Stimulated activated naive CD8-positive, alpha-beta T cell treated with anti-CD3 and anti-CD28 coated beads, Interleukin-15, Interleukin-2, amounts not matched to agents 100 U/mL and 50 U/mL, for 24 hours (primary cell): ENCODE measurements around the gene PDCL2.
"Not testable (repeated sequence)": the region's sequence is repeated elsewhere in the genome, so short reads cannot be mapped to it uniquely, and the experiment has no call there.

Source experiments
- ATAC-seq: fragments of 150-1000 bp; cut with Tn5 transposase; one replicate; pipeline ENCODE4 v1.10.0; 2021
- DNase-seq: peaks from one replicate; pipeline ENCODE4 v3.0.0; 2021

Gene PDCL2

GRCh38 chr4:55588160-55588559 lies 3.9 kb downstream of the PDCL2 start:
- no peak for DNase-seq
- ATAC-seq = no peak

GRCh38 chr4:55582773-55583172 lies 9.3 kb downstream of the PDCL2 start:
- DNase-seq, ATAC-seq: not testable (repeated sequence)

GRCh38 chr4:55578341-55579010 lies 13.6 kb downstream of the PDCL2 start:
- DNase-seq (no peak), ATAC-seq (no peak)

DNA sequence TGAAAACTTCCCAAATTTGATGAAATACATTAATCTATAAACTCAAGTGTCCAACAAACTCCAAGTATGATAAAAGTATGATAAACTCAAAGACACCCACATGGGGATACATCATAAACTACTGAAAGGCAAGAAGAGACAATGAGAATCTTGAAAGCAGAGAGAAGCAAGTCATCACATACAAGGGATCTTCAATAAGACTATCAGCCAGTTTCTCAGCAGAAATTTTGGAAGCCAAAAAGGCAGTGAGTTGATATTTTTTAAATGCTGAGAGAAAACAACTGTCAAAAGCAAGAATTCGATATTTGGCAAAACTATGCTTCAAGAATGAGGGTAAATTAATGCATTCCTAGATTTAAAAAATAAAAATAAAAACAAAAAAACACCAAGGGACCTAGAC lies 16.5 kb downstream of the PDCL2 start:
- no peak for DNase-seq
- no peak for ATAC-seq

DNA sequence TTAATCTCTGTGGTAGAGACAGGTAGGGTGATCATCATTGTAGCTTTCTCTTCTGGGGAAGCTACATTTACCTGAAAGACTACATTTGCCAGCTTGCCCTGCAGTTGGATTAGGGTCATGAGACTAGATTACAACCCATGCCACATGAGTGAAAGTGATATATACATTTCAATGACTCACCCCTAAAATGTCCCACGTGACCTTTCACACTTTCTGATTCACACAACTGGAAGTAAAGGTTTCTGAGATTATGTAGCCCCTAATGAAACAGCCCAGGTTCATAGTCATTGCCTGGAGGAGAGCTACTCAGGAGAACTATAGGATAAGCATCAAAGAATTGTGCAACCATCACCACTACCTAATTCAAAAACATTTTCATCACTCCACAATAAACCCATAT lies 17.8 kb downstream of the PDCL2 start:
- ATAC-seq (peak; percentile 92), DNase-seq (no peak)

- no peak for ATAC-seq
- DNase-seq = no peak
These were observed 20.2 kb downstream of the PDCL2 start for GRCh38 chr4:55571806-55572205.

DNA sequence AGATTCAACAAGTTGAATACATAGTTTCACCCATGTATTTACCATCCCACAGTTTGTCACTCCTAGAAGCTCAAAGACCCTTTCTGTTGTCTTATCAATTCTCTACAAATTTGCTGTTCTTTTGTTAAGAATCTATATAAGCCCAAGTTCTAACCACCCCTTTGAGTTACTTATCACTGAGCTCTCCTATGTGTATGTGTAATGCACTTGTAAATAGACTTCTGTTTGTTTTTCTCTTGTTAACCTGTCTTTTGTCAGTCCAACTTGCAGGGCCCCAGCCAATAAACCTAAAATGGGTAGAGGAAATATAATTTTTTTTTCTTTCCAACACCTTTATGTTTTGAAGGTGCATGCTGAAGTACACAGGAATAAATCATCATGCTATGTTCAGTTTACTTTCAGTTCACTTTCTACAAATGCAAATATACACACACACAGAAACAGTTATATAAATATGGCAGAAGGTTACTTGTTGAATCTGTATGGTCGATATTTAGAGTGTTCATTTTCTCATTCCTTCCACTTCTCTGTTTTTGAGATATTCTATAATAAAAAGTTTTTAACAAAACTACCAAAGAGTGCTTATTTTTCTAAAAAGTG lies 23.0 kb downstream of the PDCL2 start:
- ATAC-seq (no peak), DNase-seq (no peak)

GRCh38 chr4:55561889-55562288 lies 30.2 kb downstream of the PDCL2 start:
- ATAC-seq (peak; percentile 82), DNase-seq (no peak)

DNA sequence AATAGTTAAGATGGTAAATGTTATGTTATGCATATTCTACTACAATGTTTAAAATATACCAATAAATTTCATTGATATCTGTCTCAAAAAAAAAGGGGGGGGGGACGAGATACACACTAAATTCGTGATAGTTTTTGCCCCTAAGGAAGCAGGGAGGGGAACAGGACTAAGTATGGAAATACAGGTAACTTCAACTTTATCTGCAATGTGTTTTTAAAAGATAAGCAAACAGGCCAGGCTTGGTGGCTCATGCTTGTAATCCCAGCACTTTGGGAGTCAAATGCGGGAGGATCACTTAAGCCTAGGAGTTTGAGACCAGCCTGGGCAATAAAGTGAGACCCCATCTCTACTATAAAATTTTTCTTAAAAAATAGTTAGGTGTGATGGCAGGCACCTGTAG lies 31.9 kb downstream of the PDCL2 start:
- ATAC-seq = no peak
- no peak for DNase-seq

GRCh38 chr4:55554453-55555030 lies 37.5 kb downstream of the PDCL2 start:
- DNase-seq (no peak), ATAC-seq (no peak)

GRCh38 chr4:55553441-55554201 lies 38.4 kb downstream of the PDCL2 start:
- DNase-seq (no peak), ATAC-seq (no peak)

DNA sequence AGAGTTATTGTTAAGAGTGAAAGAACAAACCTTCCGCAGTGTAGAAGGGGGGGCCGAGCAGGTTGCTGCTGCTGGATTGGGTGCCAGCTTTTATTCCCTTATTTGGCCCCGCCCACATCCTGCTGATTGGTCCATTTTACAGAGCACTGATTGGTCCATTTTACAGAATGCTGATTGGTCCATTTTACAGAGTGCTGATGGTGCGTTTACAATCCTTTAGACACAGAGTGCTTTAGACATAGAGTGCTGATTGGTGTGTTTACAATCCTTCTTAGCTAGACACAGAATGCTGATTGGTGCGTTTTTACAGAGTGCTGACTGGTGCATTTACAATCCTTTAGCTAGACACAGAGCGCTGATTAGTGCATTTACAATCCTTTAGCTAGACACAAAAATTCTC lies 40.1 kb downstream of the PDCL2 start:
- not testable (repeated sequence) for DNase-seq, ATAC-seq

DNA sequence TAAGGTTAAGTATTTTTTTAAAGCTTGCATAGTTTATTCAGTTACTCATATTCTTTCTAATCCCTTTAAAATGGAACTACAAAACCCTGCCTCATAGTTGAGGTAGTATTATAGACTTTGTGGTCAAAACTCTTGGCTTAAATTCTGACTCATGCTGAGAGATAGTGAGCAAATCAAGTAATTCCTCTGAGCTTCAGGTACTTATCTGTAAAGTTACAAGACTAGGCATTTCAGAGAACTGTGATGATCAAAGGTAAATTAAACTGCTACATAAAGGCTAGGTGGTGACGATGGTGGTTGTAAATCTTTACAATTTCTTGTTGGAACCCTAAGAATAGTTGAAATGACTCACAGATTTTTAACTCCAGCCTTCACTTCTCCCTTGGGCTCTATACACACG lies 42.2 kb downstream of the PDCL2 start:
- no peak for DNase-seq
- ATAC-seq = peak; percentile 57

DNA sequence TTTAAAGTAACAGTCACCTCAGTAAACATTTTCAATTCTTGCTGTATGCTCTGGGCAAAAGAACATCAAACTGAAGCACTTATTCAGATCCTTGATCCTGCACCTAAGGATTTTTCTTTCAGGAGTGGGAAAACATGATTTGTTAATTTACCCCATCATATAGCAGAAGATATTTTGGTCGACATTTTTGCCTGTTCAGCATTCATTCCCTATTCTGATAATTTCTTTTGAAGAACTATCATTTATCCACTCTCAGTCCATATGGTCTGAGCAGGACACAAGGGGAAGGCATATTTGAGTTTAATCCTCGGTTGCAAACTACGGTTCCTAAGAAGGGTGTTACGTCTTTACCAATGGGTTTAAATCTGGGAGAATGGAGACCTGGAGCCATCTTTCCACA lies 44.1 kb downstream of the PDCL2 start:
- DNase-seq = no peak
- no peak for ATAC-seq

- DNase-seq = no peak
These were observed 44.6 kb downstream of the PDCL2 start for GRCh38 chr4:55547466-55547770.

GRCh38 chr4:55546756-55547465 lies 45.1 kb downstream of the PDCL2 start, which contains the start of gene CLOCK:
Gene CLOCK, minus strand, starts transcription at chr4:55546909. Its CDS starts 64,124 bp downstream, at chr4:55482785.
- ATAC-seq = peak; percentile 74
- DNase-seq = peak; percentile 87

More at GRCh38 chr4:55547466-55547770, 44.6 kb downstream of the PDCL2 start:
- ATAC-seq = no peak

DNA sequence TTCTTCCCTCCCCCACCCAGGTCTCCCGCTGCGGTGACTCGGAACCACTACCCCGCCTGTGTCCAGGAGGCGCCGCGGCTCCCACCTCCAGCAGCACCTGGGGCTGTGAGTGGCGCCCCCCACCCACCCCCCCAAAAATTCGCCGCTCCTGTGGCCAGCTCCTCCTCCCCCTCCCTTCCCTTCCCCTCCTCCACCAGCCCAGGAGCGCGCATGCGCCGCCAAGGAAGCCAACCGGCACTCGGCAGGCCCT lies 45.6 kb downstream of the PDCL2 start:
- ATAC-seq = peak; percentile 57
- no peak for DNase-seq

GRCh38 chr4:55545641-55546505 lies 46.2 kb downstream of the PDCL2 start:
- peak; percentile 71 for DNase-seq
- peak; percentile 58 for ATAC-seq

DNA sequence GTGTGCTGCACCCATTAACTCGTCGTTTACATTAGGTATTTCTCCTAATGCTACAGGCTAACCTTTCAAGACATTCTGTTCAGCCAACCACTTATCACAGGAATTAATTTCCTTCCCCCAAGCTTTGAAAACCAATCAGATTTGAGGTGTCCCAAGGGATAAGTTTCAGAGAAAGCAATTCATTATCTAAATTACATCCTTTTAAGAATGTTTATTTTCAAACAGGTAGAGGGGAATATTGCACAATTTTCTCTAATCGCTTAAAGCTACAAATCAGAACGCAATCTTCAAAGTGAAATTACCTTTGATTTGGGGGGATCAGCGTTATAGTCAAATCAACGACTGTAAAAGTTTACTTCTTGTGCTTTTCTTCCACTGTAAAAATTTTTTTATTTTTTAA lies 46.9 kb downstream of the PDCL2 start:
- DNase-seq = no peak
- ATAC-seq = no peak

GRCh38 chr4:55543858-55544257 lies 48.2 kb downstream of the PDCL2 start:
- DNase-seq = no peak
- no peak for ATAC-seq

DNA sequence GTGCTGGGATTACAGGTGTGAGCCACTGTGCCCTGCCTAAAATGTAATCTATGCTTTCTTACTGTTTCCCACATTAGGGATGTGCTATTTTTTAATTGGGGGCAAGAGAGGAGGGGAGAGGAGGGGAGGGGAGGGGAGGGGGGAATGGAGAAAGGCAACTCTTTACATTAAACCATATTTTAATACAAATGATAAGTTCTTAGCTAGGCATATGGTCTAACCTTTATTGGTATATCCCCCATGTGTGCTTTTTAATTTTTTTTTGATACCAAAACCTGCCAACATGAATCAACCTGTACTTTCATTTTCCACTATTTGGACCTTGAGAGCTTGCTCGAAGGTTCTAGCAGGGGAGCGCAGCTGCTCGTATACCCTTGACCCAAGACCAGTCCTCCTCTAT lies 51.8 kb downstream of the PDCL2 start:
- no peak for ATAC-seq
- DNase-seq = no peak

- ATAC-seq (no peak), DNase-seq (no peak)
These were observed 52.4 kb downstream of the PDCL2 start for GRCh38 chr4:55539658-55540057.
